GM18508 (cell line): ENCODE measurements around the gene SAMD10.

Experiments used
- ATAC-seq: cut with Tn5 transposase; IDR thresholded peaks from one replicate; pipeline ENCODE4 v1.9.1; 2021; ENCODE audit warnings: moderate number of reproducible peaks; ENCODE audit not compliant: insufficient read depth, unreplicated experiment

Gene SAMD10

GRCh38 chr20:63926298-63926697 is 53.1 kb downstream of the SAMD10 start:
- no peak for ATAC-seq

GRCh38 chr20:63924241-63924640 is 55.2 kb downstream of the SAMD10 start:
- ATAC-seq, result no peak
